Body of pancreas (tissue), 4 donors: ENCODE data around the gene P3H1. TPM values are rescaled to one million over a fixed set of nuclear protein-coding genes. Genes with fewer than 3 reads are reported as not detected.

Experiments used
- ATAC-seq: fragments of 150-250 bp; one replicate; pipeline ENCODE4 v1.9.1; 2016
- DNase-seq, 4 donors: peaks; one replicate each; pipeline ENCODE4 v3.0.0-alpha.2; 2019
- H3K27ac ChIP-seq, 4 donors: fragments of 200-600 bp; sonication (generic); 1 replicate in 3 of 4; 2 replicates in 1 of 4; pipeline versions ENCODE4 v1.5.1 to v1.6.1; 2016 to 2019; ENCODE audit warnings: mild to moderate bottlenecking in 1 of 4, mixed read lengths in 1 of 4, moderate library complexity in 1 of 4
- H3K27me3 ChIP-seq, 2 donors: fragments of 200-600 bp; sonication (generic); one replicate each; pipeline ENCODE4 v1.6.0; 2016; ENCODE audit warnings: mild to moderate bottlenecking in 1 of 2
- H3K36me3 ChIP-seq, 2 donors: fragments of 200-600 bp; sonication (generic); replicated peaks in 1 of 2; 2 replicates each; pipeline ENCODE4 v1.5.1; 2016; ENCODE audit warnings: low read depth in 2 of 2; ENCODE audit not compliant: insufficient read depth in 1 of 2
- H3K4me1 ChIP-seq: fragments of 200-600 bp; sonication (generic); one replicate; pipeline ENCODE4 v1.6.0; 2016
- H3K4me3 ChIP-seq, 2 donors: fragments of 200-600 bp; sonication (generic); 1 replicate in 1 of 2; 2 replicates in 1 of 2; pipeline ENCODE4 v1.5.1; 2016 to 2019
- H3K9me3 ChIP-seq, 3 donors: fragments of 200-600 bp; sonication (generic); 1 replicate in 2 of 3; 2 replicates in 1 of 3; pipeline ENCODE4 v1.5.1; 2016
- CTCF ChIP-seq, 7 experiments: fragments of 450-650 bp in 4 of 7; fragments of 200-600 bp in 3 of 7; sonication (generic) in 3 of 7; IDR thresholded peaks; one replicate each; pipeline ENCODE4 v1.5.1; 2016 to 2019; ENCODE audit warnings: antibody characterized with exemption in 7 of 7
- POLR2A ChIP-seq, 3 donors: fragments of 450-650 bp; IDR thresholded peaks; one replicate each; pipeline ENCODE4 v1.6.1; 2016; ENCODE audit warnings: antibody characterized with exemption in 3 of 3, mild to moderate bottlenecking in 2 of 3
- WGBS, 2 donors: methylation state at CpG; one replicate each; pipeline ENCODE4 v1.1.5; 2017; 5-methylcytosine and 5-hydroxymethylcytosine counted together
- intact Hi-C: fragments of 100-400 bp; cut with DNase I; formaldehyde crosslinking; loops from one replicate; pipeline ENCODE4 v1.15.1; 2023
- total RNA-seq, 2 donors: library from RNA; depleted of rRNA; stranded (reverse); fragments of >200 nt; gene quantifications; one replicate each; pipeline ENCODE4 v1.1.0, GENCODE V29; 2016

P3H1 gene
- total RNA-seq, 2 donors from 2014 or later = 16.9 to 34.9 TPM

GRCh38 chr1:42750041-42750440 is 16.8 kb downstream of the P3H1 start:
- Histone ChIP-seq H3K4me1 (no peaks in the 10 kb centered on the region), H3K36me3 (peaks cover 4 to 13% of the 10 kb centered on the region in 2 donors), H3K4me3 (no peak overlapping the region), H3K9me3 (no peaks in the 10 kb centered on the region), H3K27me3 (no peaks in the 10 kb centered on the region), H3K27ac (no peak overlapping the region)
- intact Hi-C loops = no loop called here
- TF ChIP-seq POLR2A (IDR thresholded peaks at IDR 0.05) = no peak
- TF ChIP-seq CTCF (IDR thresholded peaks at IDR 0.05) = no peak
- no peak for DNase-seq
- ATAC-seq = no peak
- 86 to 89% methylated on average over 12 of the region's 12 CpGs for WGBS, 2 donors

GRCh38 chr1:42748461-42749410 is 18.1 kb downstream of the P3H1 start:
- intact Hi-C loops = loop anchor here (10.0 kb wide), 2 partner anchors 174 to 604 kb away; no protein-coding TSS in a partner anchor
- H3K4me3 ChIP-seq = no peak overlapping the region
- TF ChIP-seq CTCF (IDR thresholded peaks at IDR 0.05) = no peak
- no peak for TF ChIP-seq POLR2A (IDR thresholded peaks at IDR 0.05)
- 79 to 88% methylated on average over 14 of the region's 14 CpGs for WGBS, 2 donors
- DNase-seq = no peak
- ATAC-seq = no peak
- no peaks in the 10 kb centered on the region for H3K4me1 ChIP-seq
- no peaks in the 10 kb centered on the region for H3K27me3 ChIP-seq
- no peaks in the 10 kb centered on the region for H3K9me3 ChIP-seq
- peaks cover 0 to 7% of the 10 kb centered on the region in 2 donors for H3K36me3 ChIP-seq
- H3K27ac ChIP-seq = no peak overlapping the region

GRCh38 chr1:42748021-42748420 is 18.8 kb downstream of the P3H1 start:
- peaks cover 0 to 7% of the 10 kb centered on the region in 2 donors for H3K36me3 ChIP-seq
- intact Hi-C loops = loop anchor here (10.0 kb wide), 2 partner anchors 173 to 603 kb away; no protein-coding TSS in a partner anchor
- TF ChIP-seq POLR2A (IDR thresholded peaks at IDR 0.05) = no peak
- TF ChIP-seq CTCF (IDR thresholded peaks at IDR 0.05) = no peak

GRCh38 chr1:42747125-42747524 is 19.7 kb downstream of the P3H1 start:
- Histone ChIP-seq H3K36me3 (peaks cover 0 to 7% of the 10 kb centered on the region in 2 donors), H3K27ac (no peak overlapping the region), H3K27me3 (no peaks in the 10 kb centered on the region), H3K4me3 (no peak overlapping the region), H3K9me3 (no peaks in the 10 kb centered on the region), H3K4me1 (no peaks in the 10 kb centered on the region)
- TF ChIP-seq CTCF (IDR thresholded peaks at IDR 0.05) (peak; percentile 31 to 59 (median 54)), POLR2A (IDR thresholded peaks at IDR 0.05) (no peak)
- DNase-seq (peak; percentile 44 to 60 (median 46)), ATAC-seq (no peak)
- intact Hi-C loops = loop anchor here (10.0 kb wide), 2 partner anchors 172 to 602 kb away; no protein-coding TSS in a partner anchor
- 45 to 59% methylated on average over 14 of the region's 14 CpGs for WGBS, 2 donors

More at GRCh38 chr1:42748021-42748420, 18.8 kb downstream of the P3H1 start:
- Histone ChIP-seq H3K4me1 (no peaks in the 10 kb centered on the region), H3K9me3 (no peaks in the 10 kb centered on the region), H3K27me3 (no peaks in the 10 kb centered on the region), H3K27ac (no peak overlapping the region), H3K4me3 (no peak overlapping the region)
- whole genome bisulfite sequencing, 2 donors = 72 to 81% methylated on average over 4 to 10 of the region's 10 CpGs
- ATAC-seq (no peak), DNase-seq (no peak)
